Choroid plexus epithelial cell (primary cell): ENCODE measurements around the gene MS4A5.

Experiments used
- DNase-seq: peaks from one replicate; pipeline ENCODE4 v3.0.0-alpha.2; 2010; ENCODE audit warnings: low read depth
- H3K4me3 ChIP-seq: 2 replicates; pipeline ENCODE4 v1.5.1; 2011; ENCODE audit warnings: low read depth, mild to moderate bottlenecking, control low read depth, low read length, moderate library complexity
- TF ChIP-seq, protein P1 (sequence below): conservative IDR thresholded peaks from 2 replicates; pipeline ENCODE4 v1.5.1; 2011; ENCODE audit warnings: low read depth, mild to moderate bottlenecking, control low read depth, inconsistent platforms, low read length, moderate library complexity

MS4A5 gene

DNA sequence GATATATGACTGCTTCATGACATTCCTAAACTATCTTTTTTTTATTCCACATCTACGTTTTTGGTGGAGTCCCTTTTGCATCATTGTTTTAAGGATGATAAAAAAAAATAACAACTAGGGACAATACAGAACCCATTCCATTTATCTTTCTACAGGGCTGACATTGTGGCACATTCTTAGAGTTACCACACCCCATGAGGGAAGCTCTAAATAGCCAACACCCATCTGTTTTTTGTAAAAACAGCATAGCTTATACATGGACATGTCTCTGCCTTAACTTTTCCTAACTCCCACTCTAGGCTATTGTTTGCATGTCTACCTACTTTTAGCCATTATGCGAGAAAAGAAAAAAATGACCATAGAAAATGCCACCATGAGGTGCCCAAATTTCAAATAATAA, 39.5 kb downstream of the MS4A5 start:
- no peak overlapping the region for H3K4me3 ChIP-seq
- no peak for DNase-seq
- TF ChIP-seq, protein P1, sequence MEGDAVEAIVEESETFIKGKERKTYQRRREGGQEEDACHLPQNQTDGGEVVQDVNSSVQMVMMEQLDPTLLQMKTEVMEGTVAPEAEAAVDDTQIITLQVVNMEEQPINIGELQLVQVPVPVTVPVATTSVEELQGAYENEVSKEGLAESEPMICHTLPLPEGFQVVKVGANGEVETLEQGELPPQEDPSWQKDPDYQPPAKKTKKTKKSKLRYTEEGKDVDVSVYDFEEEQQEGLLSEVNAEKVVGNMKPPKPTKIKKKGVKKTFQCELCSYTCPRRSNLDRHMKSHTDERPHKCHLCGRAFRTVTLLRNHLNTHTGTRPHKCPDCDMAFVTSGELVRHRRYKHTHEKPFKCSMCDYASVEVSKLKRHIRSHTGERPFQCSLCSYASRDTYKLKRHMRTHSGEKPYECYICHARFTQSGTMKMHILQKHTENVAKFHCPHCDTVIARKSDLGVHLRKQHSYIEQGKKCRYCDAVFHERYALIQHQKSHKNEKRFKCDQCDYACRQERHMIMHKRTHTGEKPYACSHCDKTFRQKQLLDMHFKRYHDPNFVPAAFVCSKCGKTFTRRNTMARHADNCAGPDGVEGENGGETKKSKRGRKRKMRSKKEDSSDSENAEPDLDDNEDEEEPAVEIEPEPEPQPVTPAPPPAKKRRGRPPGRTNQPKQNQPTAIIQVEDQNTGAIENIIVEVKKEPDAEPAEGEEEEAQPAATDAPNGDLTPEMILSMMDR, result no peak

DNA sequence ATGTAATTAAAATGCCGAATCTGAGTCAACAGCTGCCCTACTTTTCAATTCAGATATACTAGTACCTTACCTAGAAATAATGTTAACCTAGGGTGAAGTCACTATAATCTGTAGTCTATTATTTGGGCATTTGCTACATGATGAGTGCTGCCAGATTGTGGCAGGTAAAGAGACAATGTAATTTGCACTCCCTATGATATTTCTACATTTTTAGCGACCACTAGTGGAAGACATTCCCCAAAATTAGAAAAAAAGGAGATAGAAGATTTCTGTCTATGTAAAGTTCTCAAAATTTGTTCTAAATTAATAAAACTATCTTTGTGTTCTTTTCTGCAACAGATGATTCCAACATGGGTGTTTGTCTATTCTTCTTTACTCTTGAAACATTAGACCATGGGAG, 40.4 kb downstream of the MS4A5 start:
- TF ChIP-seq, protein P1, result no peak
- no peak overlapping the region for H3K4me3 ChIP-seq
- no peak for DNase-seq

DNA sequence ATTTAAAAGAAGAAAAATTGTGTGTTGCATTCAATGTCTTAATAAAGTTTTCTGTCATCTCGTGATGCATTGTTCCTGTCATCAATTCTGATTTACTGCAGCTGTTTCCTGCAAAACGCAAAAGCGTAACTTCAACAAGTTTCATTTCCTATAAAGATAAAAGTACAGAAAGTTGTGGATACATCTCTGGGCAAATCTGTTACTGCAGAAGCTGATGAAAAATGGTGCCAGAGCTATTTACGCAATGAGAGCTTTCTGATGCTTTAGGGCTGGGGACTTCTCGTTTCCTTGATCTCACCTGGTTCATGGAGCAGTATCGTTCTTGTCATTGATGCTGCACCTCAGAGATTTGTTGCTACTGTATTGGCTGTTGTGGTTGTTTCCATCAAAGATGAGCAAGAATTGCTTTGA, 47.7 kb downstream of the MS4A5 start:
- no peak for DNase-seq
- H3K4me3 ChIP-seq, result no peak overlapping the region
- TF ChIP-seq, protein P1, result no peak

DNA sequence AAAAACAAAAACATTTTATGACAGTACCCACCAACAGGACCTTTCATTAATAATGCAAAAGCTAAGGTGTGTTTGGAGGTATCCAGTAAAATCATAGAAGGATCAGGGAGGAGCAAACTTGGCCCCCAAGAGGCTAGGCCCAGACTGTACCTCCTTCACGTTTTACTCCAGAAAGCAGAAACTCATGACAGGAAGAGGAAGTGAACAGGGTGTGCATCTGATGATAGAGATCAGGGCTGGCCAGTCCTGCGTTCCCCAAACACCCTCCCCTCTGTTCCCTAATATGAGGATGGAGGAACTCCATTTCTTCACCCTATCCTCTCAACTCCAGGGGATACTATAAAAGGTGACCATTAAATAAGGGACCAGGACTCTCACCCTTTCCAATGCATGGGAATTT, 53.0 kb downstream of the MS4A5 start:
- DNase-seq, result no peak
- TF ChIP-seq, protein P1, result no peak
- no peak overlapping the region for H3K4me3 ChIP-seq

DNA sequence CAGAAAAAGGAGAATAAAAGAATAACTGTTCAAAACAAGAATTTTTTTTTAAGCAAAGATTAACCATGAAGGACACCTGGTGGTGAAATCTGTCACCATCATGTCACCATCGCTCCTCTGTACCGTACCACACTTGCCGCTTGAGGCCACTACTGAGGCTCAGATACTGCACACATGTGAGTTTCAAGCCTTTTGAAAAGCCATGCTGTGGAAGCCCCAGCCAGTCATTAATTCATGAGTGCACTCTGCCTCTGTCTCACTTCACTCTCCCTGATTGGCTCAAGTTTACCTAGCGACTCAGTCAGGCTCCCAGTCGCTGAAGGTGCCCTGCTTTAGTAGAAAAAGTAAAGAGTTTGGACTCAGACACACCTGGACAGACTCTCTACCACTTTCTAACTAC, 56.6 kb downstream of the MS4A5 start:
- no peak for DNase-seq
- no peak overlapping the region for H3K4me3 ChIP-seq
- TF ChIP-seq, protein P1, result no peak

DNA sequence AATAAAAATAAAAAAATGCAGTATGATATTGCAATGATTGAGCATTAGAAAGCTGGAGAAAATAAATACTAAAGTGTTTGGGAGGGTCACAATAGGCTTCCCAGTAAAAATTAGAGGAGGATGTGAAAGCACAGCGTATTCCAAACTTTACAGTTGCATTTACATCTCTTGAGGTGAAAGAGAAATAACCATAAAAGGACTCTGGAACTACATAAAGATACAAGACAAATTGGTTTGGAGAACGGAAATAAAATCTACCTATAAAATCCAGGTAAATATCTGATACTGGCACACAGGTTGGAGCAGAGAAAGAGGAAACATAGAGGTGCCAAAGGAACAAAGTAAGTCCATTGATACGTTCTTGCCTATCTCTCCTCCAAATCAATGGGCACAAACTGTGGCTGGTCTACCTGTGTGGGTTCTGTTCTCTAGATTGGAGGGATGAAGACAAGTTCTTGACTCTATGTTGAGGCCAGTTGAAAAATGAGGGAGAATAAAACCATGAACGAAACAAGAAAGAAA, 63.2 kb downstream of the MS4A5 start, which contains the start of gene MS4A12:
Gene MS4A12, plus strand, starts transcription at position 291 of the 522 bp plus-strand sequence. CDS start 4,541 bp downstream, outside the sequence.
- TF ChIP-seq, protein P1, result no peak
- no peak within 1 kb of the TSS for H3K4me3 ChIP-seq
- DNase-seq, result no peak

DNA sequence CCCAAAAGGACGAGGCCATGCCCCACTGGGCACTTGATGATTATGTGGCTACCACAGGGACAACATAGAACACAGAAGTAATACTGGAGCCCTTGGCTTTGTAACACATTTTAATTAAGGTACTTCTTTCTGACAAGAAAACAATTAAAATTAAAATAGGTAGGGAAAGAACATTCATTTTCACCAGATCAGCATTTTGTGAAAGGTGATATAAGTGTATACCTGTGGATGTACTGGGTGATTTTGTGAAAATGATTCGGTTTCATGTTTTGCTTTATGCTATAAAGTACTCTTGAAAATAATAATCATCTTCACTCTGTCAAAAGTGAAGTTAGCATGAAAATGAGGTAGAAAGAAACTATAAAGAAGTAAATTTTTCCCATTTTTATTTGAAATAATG, 64.1 kb downstream of the MS4A5 start:
- TF ChIP-seq, protein P1, result no peak
- H3K4me3 ChIP-seq, result no peak overlapping the region
- DNase-seq, result no peak
